Measurements from ENCODE around the gene ITPR1.

Gene ITPR1

DNA sequence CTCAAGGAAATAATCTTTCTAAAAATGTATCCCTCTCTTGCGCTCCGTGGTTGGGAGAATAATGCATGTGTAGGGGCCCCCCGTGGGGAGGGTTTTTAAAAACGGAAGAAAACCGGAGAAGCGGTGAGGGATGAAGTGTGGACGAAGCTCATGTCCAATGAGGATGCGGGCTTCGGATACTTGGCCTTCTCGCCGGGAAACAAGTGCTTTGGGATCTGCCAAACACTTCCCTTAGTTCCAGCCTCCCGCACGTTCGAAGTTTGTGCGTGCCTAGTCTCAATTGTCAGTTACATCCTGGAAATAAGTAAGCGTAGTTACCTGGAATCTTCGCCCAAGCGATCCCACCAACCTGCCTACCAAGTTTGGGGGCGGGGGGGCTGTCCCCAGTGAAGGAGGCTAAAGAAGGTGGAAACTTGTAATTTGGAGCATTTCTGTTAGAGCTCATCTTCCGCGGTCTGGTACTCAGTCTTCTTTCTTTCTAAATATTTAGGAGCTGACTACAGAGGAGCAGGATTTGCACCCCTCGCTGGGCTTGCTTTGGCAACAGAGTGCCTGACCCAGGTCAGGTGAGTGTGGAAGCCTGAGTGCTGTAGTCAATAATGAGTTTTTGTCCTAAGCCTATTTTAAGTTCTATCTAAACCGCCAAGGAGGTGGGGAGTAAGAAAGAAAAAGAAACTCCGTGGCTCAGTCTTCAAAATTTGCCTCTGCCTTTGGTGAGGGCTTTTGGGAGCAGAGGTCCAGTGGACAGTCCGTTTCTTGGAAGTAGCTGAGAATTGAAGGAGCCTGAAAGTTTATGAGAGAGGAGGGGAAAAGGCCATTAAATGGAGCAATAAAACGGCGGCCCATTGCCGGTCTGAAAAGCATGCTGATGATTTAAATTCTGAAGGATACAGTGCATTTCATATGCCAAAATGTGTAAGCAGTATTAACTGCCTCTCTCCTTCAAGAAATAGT, 1.1 kb downstream of the ITPR1 start:
- peak; percentile 34 for DNase-seq (ENCODE audit: extremely low spot score)
- POLR2A ChIA-PET = interaction anchor here (0.8 to 3.0 kb wide), 15 partner anchors 8 to 143 kb away, joined by 3 to 17 read pairs (median 7); no protein-coding TSS in a partner anchor
- CTCF ChIA-PET = interaction anchor here (1.0 to 1.7 kb wide), 2 partner anchors 15 to 139 kb away, joined by 3 to 9 read pairs; no protein-coding TSS in a partner anchor
- peak; percentile 58 for TF ChIP-seq L3MBTL2 (conservative IDR thresholded peaks at IDR 0.05)
- TF ChIP-seq ZNF384 (IDR thresholded peaks at IDR 0.05) = 0 out of 2 replicates have a peak, but pooled peaks have one; percentile 52
- TF ChIP-seq, protein P1, sequence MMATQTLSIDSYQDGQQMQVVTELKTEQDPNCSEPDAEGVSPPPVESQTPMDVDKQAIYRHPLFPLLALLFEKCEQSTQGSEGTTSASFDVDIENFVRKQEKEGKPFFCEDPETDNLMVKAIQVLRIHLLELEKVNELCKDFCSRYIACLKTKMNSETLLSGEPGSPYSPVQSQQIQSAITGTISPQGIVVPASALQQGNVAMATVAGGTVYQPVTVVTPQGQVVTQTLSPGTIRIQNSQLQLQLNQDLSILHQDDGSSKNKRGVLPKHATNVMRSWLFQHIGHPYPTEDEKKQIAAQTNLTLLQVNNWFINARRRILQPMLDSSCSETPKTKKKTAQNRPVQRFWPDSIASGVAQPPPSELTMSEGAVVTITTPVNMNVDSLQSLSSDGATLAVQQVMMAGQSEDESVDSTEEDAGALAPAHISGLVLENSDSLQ (IDR thresholded peaks at IDR 0.05) = no peak

DNA sequence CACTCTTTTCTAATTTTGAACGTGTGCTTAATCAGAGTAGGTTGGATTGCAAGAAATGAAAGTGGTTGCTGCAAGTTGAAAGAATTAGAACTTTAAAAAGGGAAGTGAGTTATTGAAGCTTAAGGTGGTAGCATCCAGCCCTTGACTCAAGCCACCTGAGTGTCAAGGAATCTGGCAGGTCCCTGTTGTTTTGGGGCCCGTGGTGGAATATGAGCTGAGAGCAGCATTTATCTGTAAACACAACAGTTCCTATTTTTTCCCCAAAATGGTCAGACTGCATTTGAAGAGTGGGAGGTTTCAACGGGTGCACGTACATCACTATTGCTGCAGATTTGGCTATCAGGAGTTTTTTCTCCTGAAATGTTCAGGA, 1.7 kb downstream of the ITPR1 start:
- ChIA-PET POLR2A (interaction anchor here (1.5 to 3.0 kb wide), 3 partner anchors 9 to 86 kb away, joined by 3 to 17 read pairs (median 10); no protein-coding TSS in a partner anchor), CTCF (interaction anchor here (1.0 to 1.7 kb wide), 2 partner anchors 14 to 139 kb away, joined by 3 to 9 read pairs; no protein-coding TSS in a partner anchor)
- TF ChIP-seq CTBP1 (IDR thresholded peaks at IDR 0.05; ENCODE audit: borderline replicate concordance) (no peak), SUZ12 (IDR thresholded peaks at IDR 0.05) (no peak), FOXK2 (IDR thresholded peaks at IDR 0.05) (no peak), BHLHE40 (IDR thresholded peaks at IDR 0.05; ENCODE audit: borderline replicate concordance) (no peak), ARNT (IDR thresholded peaks at IDR 0.05) (no peak), SP1 (IDR thresholded peaks at IDR 0.05) (no peak)
- TF ChIP-seq, protein P1 (IDR thresholded peaks at IDR 0.05) = no peak
- no peak for DNase-seq (ENCODE audit: extremely low spot score)

DNA sequence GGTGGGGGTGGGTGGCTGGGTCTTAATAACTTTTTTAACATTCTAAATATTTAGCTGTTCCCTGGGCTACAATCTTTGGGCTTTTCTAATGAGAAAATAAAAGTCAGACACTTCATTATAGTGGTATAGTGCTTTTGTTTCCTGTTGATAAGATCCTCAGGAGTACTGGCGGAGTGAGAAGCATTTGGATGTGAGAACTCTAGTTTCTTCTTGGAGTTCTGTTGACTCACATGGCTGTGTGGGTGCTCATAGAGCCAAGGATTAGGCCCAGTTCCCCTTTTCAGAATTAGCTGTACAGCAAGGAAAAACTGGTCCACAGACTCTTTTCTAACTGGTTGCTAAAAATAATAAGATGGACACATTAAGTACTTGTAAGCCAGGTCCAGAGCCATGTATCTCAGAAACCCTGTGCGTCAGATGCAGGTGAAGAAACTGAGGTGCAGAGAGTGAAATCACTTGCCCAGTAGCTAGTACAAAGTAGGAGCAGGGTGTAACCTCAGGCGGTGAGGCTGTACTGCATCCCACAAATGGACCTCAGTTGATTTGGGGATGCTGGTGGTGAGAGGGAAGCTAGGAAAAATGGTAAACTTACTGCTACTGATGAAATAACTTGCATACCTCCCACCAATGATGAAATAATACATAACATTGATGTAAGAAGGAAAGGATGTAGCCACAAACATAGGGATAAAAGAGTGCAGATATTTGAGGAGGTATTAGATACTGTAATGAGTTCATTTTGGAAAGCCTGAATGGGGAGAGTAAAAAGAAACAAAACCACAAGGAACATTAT, 2.3 kb downstream of the ITPR1 start:
- CTCF ChIA-PET = interaction anchor here (1.0 to 1.7 kb wide), 2 partner anchors 13 to 138 kb away, joined by 3 to 9 read pairs; no protein-coding TSS in a partner anchor
- TF ChIP-seq, protein P1 (IDR thresholded peaks at IDR 0.05) = no peak
- TF ChIP-seq FOXA1 (IDR thresholded peaks at IDR 0.05) (no peak), NFRKB (IDR thresholded peaks at IDR 0.05) (no peak), ZNF384 (IDR thresholded peaks at IDR 0.05) (no peak), FOXM1 (IDR thresholded peaks at IDR 0.05; ENCODE audit: borderline replicate concordance) (no peak), L3MBTL2 (conservative IDR thresholded peaks at IDR 0.05) (no peak), SP1 (IDR thresholded peaks at IDR 0.05) (no peak), CTBP1 (IDR thresholded peaks at IDR 0.05; ENCODE audit: borderline replicate concordance) (no peak), FOXK2 (IDR thresholded peaks at IDR 0.05) (no peak), HDGF (IDR thresholded peaks at IDR 0.05; ENCODE audit: borderline replicate concordance) (no peak), TARDBP (IDR thresholded peaks at IDR 0.05) (no peak), ELF4 (IDR thresholded peaks at IDR 0.05) (no peak), LEF1 (IDR thresholded peaks at IDR 0.05; ENCODE audit: borderline replicate concordance) (no peak)
- POLR2A ChIA-PET = no interaction called here
- DNase-seq (ENCODE audit: extremely low spot score) = no peak

DNA sequence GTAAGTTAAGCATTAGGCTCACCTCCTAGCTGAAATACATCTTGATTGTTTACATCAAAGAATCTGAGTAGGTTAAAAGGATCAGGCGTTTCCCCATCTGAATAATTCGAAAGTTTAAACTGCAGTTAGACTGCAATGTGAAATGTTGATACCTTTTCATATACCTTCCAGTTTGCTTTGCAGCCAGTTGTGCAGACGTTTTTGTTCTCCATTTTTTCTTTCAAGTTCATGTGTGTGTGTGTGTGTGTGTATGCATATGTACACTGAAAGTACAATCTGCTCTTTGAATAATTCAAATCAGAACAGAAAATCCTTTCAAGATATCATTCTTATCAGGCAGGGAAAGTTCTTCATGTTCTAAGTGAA, 2.9 kb downstream of the ITPR1 start:
- no peak for TF ChIP-seq LEF1 (IDR thresholded peaks at IDR 0.05; ENCODE audit: borderline replicate concordance)
- TF ChIP-seq, protein P1 (IDR thresholded peaks at IDR 0.05) = no peak
- TF ChIP-seq FOXA1 (IDR thresholded peaks at IDR 0.05) = no peak
- ChIA-PET POLR2A (no interaction called here), CTCF (interaction anchor here (1.7 kb wide), 1 partner anchor 138 kb away, joined by 9 read pairs; no protein-coding TSS in a partner anchor)
- no peak for DNase-seq (ENCODE audit: extremely low spot score)

DNA sequence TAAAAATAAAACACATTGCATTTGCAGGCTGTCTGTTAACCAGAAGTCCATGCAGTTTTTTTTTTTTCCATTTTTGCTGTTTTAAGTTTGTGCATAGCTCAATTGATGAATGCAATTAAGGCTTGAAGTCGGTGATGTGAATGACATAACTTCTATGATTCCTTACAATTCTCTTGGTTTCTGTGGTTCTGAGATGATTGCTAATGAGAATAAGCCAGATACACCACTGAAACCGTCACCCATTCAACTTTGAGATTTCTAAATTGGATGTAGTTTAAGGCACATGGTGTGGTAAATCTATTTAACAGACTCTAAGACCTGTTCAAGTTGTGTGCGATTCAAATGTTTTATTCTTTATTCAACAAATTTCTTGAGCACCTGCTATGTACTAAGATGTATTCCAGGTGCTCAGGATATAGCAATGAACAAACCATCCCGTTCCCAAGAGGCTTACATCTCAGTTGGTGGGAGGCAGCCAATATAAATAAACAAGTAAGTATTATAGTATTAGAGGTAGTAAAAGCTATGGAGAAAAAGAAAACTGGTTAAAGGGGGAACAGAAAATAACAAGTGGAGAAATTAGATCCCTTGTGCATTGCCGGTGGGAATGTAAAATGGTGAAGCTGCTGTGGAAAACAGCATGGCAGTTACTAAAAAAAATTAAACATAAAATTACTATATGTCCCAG, 4.0 kb downstream of the ITPR1 start:
- no peak for TF ChIP-seq L3MBTL2 (conservative IDR thresholded peaks at IDR 0.05)
- TF ChIP-seq TARDBP (IDR thresholded peaks at IDR 0.05) = no peak
- no peak for TF ChIP-seq SP1 (IDR thresholded peaks at IDR 0.05)
- TF ChIP-seq HDGF (IDR thresholded peaks at IDR 0.05; ENCODE audit: borderline replicate concordance) = no peak
- TF ChIP-seq ARNT (IDR thresholded peaks at IDR 0.05) = no peak
- no peak for TF ChIP-seq NFRKB (IDR thresholded peaks at IDR 0.05)
- no peak for TF ChIP-seq SUZ12 (IDR thresholded peaks at IDR 0.05)
- no peak for TF ChIP-seq ELF4 (IDR thresholded peaks at IDR 0.05)
- TF ChIP-seq, protein P1 (IDR thresholded peaks at IDR 0.05) = no peak
- TF ChIP-seq FOXM1 (IDR thresholded peaks at IDR 0.05; ENCODE audit: borderline replicate concordance) = no peak
- no peak for TF ChIP-seq ZNF384 (IDR thresholded peaks at IDR 0.05)
- TF ChIP-seq LEF1 (IDR thresholded peaks at IDR 0.05; ENCODE audit: borderline replicate concordance) = no peak
- no peak for TF ChIP-seq FOXK2 (IDR thresholded peaks at IDR 0.05)
- TF ChIP-seq BHLHE40 (IDR thresholded peaks at IDR 0.05; ENCODE audit: borderline replicate concordance) = no peak
- TF ChIP-seq CTBP1 (IDR thresholded peaks at IDR 0.05; ENCODE audit: borderline replicate concordance) = no peak
- no peak for TF ChIP-seq FOXA1 (IDR thresholded peaks at IDR 0.05)
- ChIA-PET POLR2A (no interaction called here), CTCF (no interaction called here)
- no peak for DNase-seq (ENCODE audit: extremely low spot score)

Measured in HEK293T (cell line).